Activated naive CD4-positive, alpha-beta T cell treated with anti-CD3 and anti-CD28 coated beads, Interleukin-2, amount 50 U/mL, for 16 hours (primary cell): ENCODE results near the gene CLEC18A.
"Not testable (repeated sequence)": the region's sequence is repeated elsewhere in the genome, so short reads cannot be mapped to it uniquely, and the experiment has no call there.

Source experiments
- DNase-seq: peaks from one replicate; pipeline ENCODE4 v3.0.0-alpha.2; 2020

Gene CLEC18A

GRCh38 chr16:69951017-69951671 lies at the start of gene CLEC18A:
Gene CLEC18A, plus strand, starts transcription at chr16:69951334. Its CDS starts 33 bp downstream, at chr16:69951367.
- DNase-seq, result not testable (repeated sequence)

DNA sequence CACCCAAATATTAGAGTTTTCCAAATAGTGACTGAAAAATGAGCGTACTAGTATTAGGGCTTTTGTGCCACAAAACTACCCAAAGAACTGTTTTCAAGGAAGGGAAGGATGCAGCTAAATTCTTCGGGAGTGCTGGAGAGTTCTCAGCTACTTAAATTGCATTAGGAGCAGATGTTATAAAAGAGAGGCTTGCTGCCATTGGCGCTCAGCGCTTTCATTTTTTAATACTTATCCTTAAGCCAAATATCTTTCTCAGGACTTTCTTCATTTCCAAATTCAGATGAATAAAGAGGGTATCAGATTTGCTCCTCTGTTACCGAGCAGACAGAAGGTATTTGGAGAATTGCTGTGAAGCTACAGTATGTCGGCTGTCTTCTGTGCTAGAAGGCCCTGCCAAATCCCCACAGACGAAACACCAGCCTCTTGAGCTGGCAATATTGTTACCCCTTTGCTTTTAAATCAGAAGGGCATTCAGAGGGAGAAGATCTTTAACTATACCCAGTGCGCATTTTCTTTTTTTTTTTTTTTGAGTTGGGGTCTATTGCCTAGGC lies 47.2 kb upstream of the CLEC18A start:
- no peak for DNase-seq

DNA sequence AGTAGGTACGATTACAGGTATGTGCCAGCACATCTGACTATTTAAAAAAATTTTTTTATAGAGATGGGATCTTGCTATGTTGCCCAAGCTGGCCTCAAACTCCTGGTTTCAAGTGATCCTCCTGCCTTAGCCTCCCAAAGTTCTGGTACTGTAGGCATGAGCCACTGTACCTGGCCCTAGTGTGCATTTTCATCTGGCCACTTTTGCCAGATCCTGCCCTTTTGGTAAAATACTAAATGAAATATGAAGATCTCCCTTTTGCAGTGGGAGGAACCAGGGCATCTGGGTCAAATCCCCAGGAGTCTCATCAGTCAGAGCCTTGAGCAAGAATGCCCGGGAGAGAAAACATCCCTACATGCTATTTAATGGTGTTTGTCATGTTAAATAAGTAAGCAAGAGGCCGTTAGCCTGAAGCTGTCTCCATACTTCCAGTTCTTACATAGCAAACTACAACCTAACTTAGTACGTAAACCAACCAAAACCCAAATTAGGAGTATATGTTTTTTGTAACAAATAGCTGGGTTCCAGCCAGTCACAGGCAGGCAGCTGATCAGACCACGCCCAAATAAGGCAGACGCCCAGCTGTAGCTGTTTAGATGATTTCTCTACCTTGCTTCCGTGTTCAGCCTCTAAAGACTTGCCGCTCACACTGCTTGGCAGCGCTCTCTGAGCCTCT lies 46.5 kb upstream of the CLEC18A start:
- DNase-seq, result no peak

GRCh38 chr16:69905171-69905555 lies 46.0 kb upstream of the CLEC18A start:
- no peak for DNase-seq

DNA sequence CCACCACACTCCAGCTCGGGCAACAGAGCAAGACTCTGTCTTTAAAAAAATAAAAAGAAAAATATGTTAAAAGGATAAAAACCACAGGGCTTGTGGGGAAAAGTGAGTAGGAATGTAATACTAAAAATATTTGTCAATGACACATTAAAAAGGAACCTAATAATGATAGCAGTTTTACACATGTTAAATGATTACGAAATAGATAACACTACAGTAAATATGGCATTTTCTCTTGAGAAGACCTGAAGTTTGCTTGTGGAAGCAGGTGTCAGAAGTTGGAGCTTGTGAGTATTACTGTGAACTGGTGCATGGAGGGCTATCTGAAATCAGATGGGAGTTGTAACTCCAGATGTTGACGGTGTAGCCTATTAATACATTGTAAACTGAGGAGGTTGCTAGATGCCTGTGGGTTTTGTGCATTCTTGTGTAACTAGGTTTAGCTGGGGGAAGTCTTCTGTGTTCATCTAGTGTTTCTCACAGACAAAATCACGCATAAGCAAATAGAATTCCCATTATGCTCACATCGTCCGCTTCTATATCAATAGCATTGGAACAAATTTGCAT lies 44.2 kb upstream of the CLEC18A start:
- no peak for DNase-seq

DNA sequence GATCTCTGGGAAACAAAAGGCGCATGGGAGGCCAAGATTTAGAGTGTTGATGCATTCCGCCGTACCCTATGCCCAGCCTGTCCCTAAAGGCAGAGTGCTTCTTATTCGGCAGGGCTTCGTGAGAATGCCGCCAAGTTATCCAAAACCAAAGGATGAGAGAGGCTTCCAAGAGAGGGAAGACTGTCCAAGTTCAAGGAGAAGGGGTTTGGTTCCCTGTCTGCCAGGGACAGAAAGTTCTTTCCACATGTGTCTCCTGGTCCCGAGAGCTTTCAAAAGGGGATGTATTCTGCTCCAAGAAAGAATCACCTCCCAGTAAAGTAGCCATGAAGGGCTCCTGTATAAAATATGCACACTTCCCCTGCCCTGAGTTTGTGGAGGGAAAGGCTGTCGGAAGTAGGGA lies 42.1 kb upstream of the CLEC18A start:
- DNase-seq, result no peak

DNA sequence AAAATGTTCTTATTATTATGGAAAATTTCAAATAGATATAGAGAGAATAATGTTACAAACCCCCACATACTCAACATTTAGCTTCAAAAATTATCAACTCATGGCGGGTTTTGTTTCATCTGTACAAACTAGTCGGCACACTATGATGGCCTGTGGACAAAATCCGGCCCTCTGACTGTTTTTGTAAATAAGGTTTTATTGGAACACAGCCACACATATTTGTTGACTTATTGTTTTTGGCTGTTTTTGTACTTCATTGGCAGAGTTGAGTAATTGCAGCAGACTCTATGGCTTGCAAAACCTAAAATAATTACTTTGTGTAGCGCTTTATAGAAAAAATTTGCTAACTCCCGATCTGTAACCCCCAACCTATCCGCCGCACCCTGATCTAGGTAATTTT lies 41.4 kb upstream of the CLEC18A start:
- DNase-seq, result no peak

GRCh38 chr16:69910964-69911363 lies 40.2 kb upstream of the CLEC18A start:
- no peak for DNase-seq

DNA sequence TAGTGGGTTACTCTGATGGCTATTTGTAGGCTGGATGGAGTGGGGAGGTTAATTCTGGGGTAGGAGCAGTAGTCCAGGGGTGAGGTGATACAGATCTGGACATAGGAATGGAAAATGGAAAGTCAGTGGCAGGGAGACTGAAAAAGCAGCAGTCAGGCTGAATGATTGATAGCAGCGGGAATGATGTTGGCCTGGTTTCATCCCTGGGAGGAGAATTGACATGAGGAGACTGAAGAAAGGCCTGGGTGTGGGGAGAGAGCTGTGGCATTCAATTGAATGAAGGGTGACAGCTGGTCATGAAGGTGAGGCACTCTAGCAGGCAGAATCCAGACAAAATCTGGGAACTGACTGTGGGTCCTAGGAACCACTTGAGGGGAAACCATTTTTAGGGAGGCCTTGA lies 34.7 kb upstream of the CLEC18A start:
- DNase-seq, result no peak

GRCh38 chr16:69917311-69917710 lies 33.8 kb upstream of the CLEC18A start:
- no peak for DNase-seq

DNA sequence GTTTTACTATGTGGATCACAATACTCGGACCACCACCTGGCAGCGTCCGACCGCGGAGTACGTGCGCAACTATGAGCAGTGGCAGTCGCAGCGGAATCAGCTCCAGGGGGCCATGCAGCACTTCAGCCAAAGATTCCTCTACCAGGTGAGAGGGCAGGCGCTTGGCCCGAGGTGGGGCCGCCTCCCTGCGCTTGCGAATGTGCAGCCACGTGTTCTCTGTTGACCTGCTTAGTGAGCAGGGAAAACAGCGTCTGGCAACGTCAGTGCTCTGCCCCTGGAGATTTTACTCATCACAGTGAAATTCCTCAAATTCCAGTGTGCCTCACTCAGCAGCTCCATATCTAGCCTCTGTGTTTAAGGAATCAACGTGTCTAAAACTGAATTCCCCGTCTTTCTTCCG lies 33.4 kb upstream of the CLEC18A start:
- no peak for DNase-seq

DNA sequence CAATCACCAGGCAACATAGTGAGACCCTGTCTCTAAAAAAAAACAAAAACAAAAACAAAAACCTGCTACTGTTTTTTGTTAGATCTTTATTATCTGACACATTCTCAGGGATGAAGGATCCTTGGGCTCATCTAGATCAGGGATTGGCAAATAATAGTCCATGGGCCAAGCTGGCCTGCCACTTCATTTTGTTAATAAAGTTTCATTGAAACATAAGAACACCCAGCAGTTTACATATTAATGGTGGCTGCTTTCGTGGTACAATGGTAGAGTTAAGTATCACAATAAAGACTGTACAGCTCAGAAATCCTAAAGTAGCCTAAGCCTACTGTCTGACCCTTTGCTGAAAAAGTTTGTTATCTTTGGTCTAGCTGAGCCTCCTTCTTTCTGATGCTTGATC lies 32.9 kb upstream of the CLEC18A start:
- DNase-seq, result no peak

- DNase-seq, result no peak
Measured at GRCh38 chr16:69921127-69921526, 30.0 kb upstream of the CLEC18A start.

- no peak for DNase-seq
Measured at GRCh38 chr16:69922200-69922599, 28.9 kb upstream of the CLEC18A start.

DNA sequence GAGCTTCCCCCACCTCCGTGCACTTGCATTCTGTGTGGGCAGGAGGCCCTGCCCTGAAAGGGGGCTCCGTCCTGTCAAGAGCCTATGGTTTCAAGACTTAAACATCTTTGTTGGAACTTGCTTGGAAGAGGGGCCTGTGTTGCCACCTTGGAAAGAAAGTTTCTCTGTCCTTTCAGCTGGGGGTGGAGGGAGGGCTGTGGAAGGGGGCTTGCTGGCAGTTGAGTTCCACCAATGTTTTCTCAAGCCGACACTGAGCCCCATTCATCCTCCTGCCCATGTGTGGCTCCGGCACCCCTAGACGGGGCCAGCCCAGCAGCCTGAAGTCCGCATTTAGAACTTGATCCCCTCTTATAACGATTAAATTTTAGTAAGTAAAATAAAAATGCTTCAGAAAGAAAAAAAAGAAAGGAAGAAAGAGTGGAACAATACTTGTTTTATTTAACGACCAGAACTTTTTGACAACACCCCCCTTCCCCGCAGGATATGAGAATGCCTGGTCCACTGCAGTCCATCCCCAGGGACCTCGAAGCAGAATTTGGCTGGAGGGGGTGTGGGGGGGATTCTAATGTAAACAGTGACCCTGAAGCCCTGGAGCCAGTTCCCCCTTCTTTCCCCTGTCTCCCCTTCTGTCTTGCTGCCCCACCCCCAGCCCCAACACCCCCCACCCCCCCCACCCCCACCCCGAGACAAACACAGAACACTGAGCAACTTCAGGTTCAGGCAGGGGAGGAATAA lies 26.9 kb upstream of the CLEC18A start:
- no peak for DNase-seq

DNA sequence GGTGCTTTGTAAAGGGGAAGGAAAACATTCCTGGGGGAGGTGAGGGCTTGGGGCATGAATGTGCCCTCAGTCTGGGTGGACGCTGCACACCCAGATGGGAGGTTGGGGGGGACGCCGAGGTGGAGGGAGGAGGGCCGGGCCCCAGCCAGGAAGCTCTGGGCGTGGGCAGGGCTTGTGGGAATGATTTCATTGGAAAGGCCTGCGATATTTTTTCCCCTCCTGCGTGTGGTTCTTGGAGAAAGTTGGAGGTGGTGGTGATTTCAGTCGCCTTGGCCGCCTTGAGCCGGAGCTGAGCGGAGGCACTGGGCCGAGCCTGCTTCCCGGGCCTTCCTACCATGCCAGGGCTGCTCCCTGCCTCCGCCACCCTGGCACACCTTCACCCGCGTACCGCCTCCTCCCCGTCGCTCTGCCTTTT lies 26.4 kb upstream of the CLEC18A start:
- DNase-seq, result no peak

GRCh38 chr16:69925311-69925710 lies 25.8 kb upstream of the CLEC18A start:
- no peak for DNase-seq

DNA sequence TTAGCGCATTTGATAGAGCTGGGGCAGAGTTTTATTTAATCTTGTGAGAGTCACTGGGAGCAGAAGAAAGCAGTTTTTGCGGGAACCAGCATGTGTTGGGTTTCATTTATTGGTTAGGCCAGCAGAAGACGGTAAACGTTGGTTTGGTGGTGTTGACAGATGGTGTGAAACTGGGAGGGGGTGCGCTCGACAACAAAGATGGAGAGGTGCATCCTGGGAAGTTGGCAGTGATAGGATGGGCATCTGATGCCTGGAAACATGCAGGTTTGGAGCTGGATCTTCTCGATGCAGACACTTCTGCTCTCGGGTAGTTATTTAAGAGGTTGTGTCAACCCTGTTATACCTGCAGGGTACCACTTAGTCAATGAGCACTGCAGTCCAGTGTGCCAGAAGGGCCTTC lies 24.9 kb upstream of the CLEC18A start:
- DNase-seq, result no peak

DNA sequence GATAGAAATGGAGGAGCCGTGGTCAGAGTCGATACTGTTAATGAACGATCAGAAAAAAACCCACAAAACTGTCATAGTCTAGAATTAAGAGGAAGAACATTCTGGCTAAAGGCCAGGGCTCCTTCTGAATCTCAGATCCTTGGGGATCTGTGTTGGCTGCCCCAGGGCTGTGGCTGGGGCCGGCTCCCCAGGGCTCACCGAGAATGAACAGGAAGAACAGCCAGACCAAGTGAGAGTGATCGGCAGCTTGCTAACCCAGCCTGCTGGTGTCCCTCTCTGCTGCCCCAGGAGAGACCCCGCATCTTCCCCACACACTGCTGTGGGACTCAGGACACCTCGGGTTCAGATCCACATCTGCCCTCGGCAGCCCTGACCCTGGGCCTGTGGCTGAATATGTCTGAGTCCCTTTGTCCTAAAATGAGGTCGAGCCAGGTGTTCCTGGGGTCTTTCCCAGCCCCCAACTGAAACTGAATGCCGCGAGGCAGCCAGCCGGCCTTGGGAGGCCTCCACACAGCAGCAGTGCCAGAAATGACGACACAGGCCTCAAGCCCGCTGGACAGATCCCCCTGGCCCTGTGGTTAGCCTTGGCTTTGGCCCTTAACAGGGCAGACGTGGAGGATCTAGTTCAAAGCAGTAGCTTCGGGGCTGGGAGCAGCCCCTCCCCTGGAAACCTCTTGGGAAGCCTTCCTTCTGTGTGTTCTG lies 23.9 kb upstream of the CLEC18A start:
- no peak for DNase-seq

DNA sequence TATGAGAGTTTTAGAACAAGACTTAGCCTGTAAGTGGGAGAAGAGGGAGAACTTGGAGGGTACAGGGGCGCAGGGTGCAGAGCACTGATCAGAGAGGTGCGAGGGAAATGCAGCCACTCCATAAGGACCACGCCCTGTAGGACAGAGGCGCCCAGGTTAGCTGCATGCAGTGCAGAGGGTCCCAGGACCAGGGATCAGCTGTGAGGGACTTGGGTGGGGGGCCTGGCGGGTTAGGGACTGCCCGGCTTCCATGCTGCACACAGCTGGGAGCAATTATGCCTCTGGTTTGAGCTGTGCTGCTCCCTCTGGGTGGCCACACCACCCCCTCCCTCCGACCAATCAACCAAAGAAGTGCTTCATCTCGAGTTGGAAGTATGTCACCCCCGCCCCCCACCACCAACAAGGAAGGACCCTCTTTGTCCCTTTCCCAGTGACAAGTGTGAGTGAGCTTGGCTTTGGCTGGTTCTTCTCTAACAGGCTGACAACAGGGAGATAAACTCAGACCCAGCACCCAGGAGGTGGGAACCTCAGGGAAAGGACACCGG lies 22.2 kb upstream of the CLEC18A start:
- no peak for DNase-seq

DNA sequence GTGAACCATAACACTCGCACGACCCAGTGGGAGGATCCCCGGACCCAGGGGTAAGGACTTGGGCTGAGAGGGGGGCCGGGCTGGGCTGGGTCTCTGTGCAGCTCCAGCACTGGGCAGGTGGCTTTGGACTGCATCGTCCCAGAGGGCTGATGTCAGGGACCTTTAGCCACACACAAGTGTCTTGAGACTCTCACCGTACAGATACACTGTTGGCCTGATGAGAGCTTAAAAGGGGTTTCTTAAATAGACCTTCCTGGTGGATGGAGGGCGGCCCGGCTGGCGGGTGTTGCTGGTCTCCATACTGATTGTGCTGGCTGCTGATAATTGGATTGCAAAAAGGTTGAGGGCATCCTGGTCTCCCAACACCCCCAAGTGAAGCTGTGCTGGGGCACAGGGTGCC lies 21.7 kb upstream of the CLEC18A start:
- no peak for DNase-seq

DNA sequence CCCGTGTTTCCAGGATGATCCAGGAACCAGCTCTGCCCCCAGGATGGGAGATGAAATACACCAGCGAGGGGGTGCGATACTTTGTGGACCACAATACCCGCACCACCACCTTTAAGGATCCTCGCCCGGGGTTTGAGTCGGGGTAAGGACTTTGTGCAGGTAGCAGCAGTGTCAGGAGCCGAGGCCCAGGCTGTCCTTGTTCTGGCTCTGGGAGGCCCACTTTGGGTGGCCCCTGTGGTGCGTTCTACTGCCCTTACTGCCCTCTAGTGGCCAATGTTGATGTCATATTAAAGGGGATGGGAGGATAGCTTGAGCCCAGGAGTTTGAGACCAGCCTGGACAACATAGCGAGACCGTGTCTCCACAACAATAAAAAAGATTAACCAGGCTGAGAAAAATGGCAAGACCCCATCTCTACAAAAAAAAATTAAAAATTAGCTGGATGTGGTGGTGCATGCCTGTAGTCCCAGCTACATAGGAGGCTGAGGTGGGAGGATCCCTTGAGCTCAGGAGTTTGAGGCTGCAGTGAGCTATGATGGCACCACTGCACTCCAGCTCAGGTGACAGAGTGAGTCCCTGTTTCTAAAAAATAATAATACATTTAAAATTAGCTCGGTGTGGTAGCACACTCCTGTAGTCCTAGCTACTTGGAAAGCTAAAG lies 20.9 kb upstream of the CLEC18A start:
- DNase-seq, result peak; percentile 44
